ENCODE data around the gene ARL13B. TPM values are rescaled to one million over a fixed set of nuclear protein-coding genes. Genes with fewer than 3 reads are reported as not detected.

The ARL13B gene
- total RNA-seq, 1 donor from 2014 or later = 9.4 TPM

DNA sequence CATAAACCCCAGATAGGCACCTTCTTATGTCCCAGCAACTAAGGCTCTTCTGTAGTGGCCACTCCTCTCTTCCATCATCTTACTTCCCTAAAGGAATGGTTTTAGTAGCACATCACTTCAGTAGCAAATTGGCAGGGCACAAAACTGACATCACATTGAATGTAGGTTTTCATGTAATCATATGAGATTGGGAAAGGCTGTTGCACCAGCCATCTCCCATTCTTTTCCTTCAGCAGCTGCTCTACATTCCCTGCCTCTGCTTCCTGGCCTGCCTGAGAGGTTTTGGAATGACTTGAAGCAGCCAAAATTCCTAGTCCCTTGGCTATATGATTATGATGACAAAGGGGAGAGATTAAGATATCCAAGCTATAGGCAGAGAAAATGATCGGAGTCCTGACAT, 119.4 kb downstream of the ARL13B start:
- no peak for DNase-seq (ENCODE audit: low read depth)

DNA sequence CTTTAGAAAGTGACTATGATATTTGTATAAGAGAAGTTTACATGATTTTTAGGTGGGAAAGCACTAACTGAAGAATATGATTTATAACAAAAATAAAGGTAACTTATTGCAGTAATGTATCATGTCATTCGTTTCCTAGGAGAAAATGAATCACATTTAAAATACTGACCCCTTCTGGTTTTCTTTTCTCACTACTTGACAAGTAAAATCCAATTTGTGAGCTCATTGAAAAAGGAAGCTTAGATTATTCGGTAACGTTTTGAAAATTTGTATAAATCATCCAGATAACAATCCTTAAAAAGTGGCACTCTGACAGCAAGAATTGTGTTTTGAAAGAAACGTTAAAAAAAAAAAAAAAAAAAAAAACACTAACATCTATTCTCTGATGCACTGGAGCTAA, 121.9 kb downstream of the ARL13B start:
- peak; percentile 3 for DNase-seq (ENCODE audit: low read depth)

Other genes starting within 250 kb of the ARL13B start
- 51.0 and 68.5 TPM in 2 replicates for gene PROS1, start 6.3 kb upstream of the ARL13B start, total RNA-seq
- gene STX19, start 48.4 kb downstream of the ARL13B start, total RNA-seq = not detected in 2 replicates
- gene DHFR2, start 82.8 kb downstream of the ARL13B start, total RNA-seq = 3.3 and 3.9 TPM in 2 replicates
- 8.5 and 9.6 TPM in 2 replicates for gene NSUN3, start 82.9 kb downstream of the ARL13B start, total RNA-seq

Measured in myocyte (in vitro differentiated cells).